Measurements from ENCODE around the gene WFDC9.
"Not testable (repeated sequence)": the region's sequence is repeated elsewhere in the genome, so short reads cannot be mapped to it uniquely, and the experiment has no call there.

The WFDC9 gene

GRCh38 chr20:45631184-45631583, at the start of gene WFDC9:
WFDC9 (minus strand) TSS chr20:45631284; CDS start chr20:45610181, 21,103 bp downstream.
- no peak for DNase-seq (ENCODE audit: low read depth in 2 of 2)

GRCh38 chr20:45679650-45680049, 48.6 kb upstream of the WFDC9 start:
- no peak for DNase-seq (ENCODE audit: low read depth in 2 of 2)

GRCh38 chr20:45672765-45673164, 41.7 kb upstream of the WFDC9 start:
- DNase-seq (ENCODE audit: low read depth in 2 of 2), result no peak

GRCh38 chr20:45670139-45670538, 39.1 kb upstream of the WFDC9 start, which contains the start of gene WFDC11:
WFDC11 (minus strand) TSS chr20:45670239; CDS start chr20:45650600, 19,639 bp downstream.
- DNase-seq (ENCODE audit: low read depth in 2 of 2), result no peak

GRCh38 chr20:45657038-45657437, 26.0 kb upstream of the WFDC9 start:
- DNase-seq (ENCODE audit: low read depth in 2 of 2), result not testable (repeated sequence)

GRCh38 chr20:45651726-45652125, 20.6 kb upstream of the WFDC9 start:
- DNase-seq (ENCODE audit: low read depth in 2 of 2), result not testable (repeated sequence)

GRCh38 chr20:45649312-45649863, 18.3 kb upstream of the WFDC9 start:
- no peak for DNase-seq (ENCODE audit: low read depth in 2 of 2)

- DNase-seq (ENCODE audit: low read depth in 2 of 2), result no peak
Observed at GRCh38 chr20:45647441-45648050, 16.5 kb upstream of the WFDC9 start.

- DNase-seq (ENCODE audit: low read depth in 2 of 2), result no peak
Observed at GRCh38 chr20:45646875-45647274, 15.8 kb upstream of the WFDC9 start.

GRCh38 chr20:45645869-45646268, 14.8 kb upstream of the WFDC9 start:
- DNase-seq (ENCODE audit: low read depth in 2 of 2), result not testable (repeated sequence)

GRCh38 chr20:45641076-45641475, 10.0 kb upstream of the WFDC9 start:
- DNase-seq (ENCODE audit: low read depth in 2 of 2), result not testable (repeated sequence)

- no peak for DNase-seq (ENCODE audit: low read depth in 2 of 2)
Observed at GRCh38 chr20:45639687-45640086, 8.6 kb upstream of the WFDC9 start.

- DNase-seq (ENCODE audit: low read depth in 2 of 2), result no peak
Observed at GRCh38 chr20:45636513-45636912, 5.4 kb upstream of the WFDC9 start.

GRCh38 chr20:45630371-45630770, 713 bp downstream of the WFDC9 start:
- DNase-seq (ENCODE audit: low read depth in 2 of 2), result no peak

- DNase-seq (ENCODE audit: low read depth in 2 of 2), result no peak
Observed at GRCh38 chr20:45629496-45630100, 1.5 kb downstream of the WFDC9 start, which contains the start of gene WFDC10A. WFDC10A (plus strand) TSS chr20:45629739; CDS start chr20:45629814, 75 bp downstream.

- no peak for DNase-seq (ENCODE audit: low read depth in 2 of 2)
Observed at GRCh38 chr20:45626540-45626939, 4.5 kb downstream of the WFDC9 start.

- DNase-seq (ENCODE audit: low read depth in 2 of 2), result no peak
Observed at GRCh38 chr20:45621593-45621992, 9.5 kb downstream of the WFDC9 start.

GRCh38 chr20:45617591-45617990, 13.5 kb downstream of the WFDC9 start:
- no peak for DNase-seq (ENCODE audit: low read depth in 2 of 2)

- DNase-seq (ENCODE audit: low read depth in 2 of 2), result no peak
Observed at GRCh38 chr20:45612314-45612713, 18.8 kb downstream of the WFDC9 start.

GRCh38 chr20:45611054-45611453, 20.0 kb downstream of the WFDC9 start:
- DNase-seq (ENCODE audit: low read depth in 2 of 2), result peak in 1 of 2 donors; percentile 15

GRCh38 chr20:45607810-45608209, 23.3 kb downstream of the WFDC9 start:
- no peak for DNase-seq (ENCODE audit: low read depth in 2 of 2)

- no peak for DNase-seq (ENCODE audit: low read depth in 2 of 2)
Observed at GRCh38 chr20:45595235-45595634, 35.8 kb downstream of the WFDC9 start.

- DNase-seq (ENCODE audit: low read depth in 2 of 2), result no peak
Observed at GRCh38 chr20:45593498-45593897, 37.6 kb downstream of the WFDC9 start.
